ENCODE measurements around the gene NAALADL2.
"Not testable (repeated sequence)": the region's sequence is repeated elsewhere in the genome, so short reads cannot be mapped to it uniquely, and the experiment has no call there.

Gene NAALADL2

GRCh38 chr3:175150812-175151401 lies 291.8 kb downstream of the NAALADL2 start:
- no peak for DNase-seq

- no peak for DNase-seq
Measured at GRCh38 chr3:175153595-175153994, 294.5 kb downstream of the NAALADL2 start.

GRCh38 chr3:175155172-175155571 lies 296.0 kb downstream of the NAALADL2 start:
- DNase-seq: no peak

GRCh38 chr3:175159202-175159601 lies 300.1 kb downstream of the NAALADL2 start:
- no peak for DNase-seq

GRCh38 chr3:175161291-175161690 lies 302.2 kb downstream of the NAALADL2 start:
- no peak for DNase-seq

- no peak for DNase-seq
Measured at GRCh38 chr3:175163686-175164085, 304.6 kb downstream of the NAALADL2 start.

GRCh38 chr3:175173117-175173516 lies 314.0 kb downstream of the NAALADL2 start:
- not testable (repeated sequence) for DNase-seq

GRCh38 chr3:175176556-175176955 lies 317.4 kb downstream of the NAALADL2 start:
- no peak for DNase-seq

- no peak for DNase-seq
Measured at GRCh38 chr3:175179055-175179454, 319.9 kb downstream of the NAALADL2 start.

GRCh38 chr3:175184392-175184791 lies 325.3 kb downstream of the NAALADL2 start:
- no peak for DNase-seq

- DNase-seq: no peak
Measured at GRCh38 chr3:175185903-175186302, 326.8 kb downstream of the NAALADL2 start.

GRCh38 chr3:175186511-175186910 lies 327.4 kb downstream of the NAALADL2 start:
- DNase-seq: no peak

GRCh38 chr3:175187586-175187985 lies 328.5 kb downstream of the NAALADL2 start:
- DNase-seq: no peak

GRCh38 chr3:175192536-175192935 lies 333.4 kb downstream of the NAALADL2 start:
- no peak for DNase-seq

- DNase-seq: no peak
Measured at GRCh38 chr3:175193815-175194518, 334.8 kb downstream of the NAALADL2 start.

- DNase-seq: no peak
Measured at GRCh38 chr3:175198991-175199783, 340.1 kb downstream of the NAALADL2 start.

- no peak for DNase-seq
Measured at GRCh38 chr3:175199961-175200360, 340.8 kb downstream of the NAALADL2 start.

- no peak for DNase-seq
Measured at GRCh38 chr3:175200391-175201095, 341.4 kb downstream of the NAALADL2 start.

- no peak for DNase-seq
Measured at GRCh38 chr3:175207361-175207760, 348.2 kb downstream of the NAALADL2 start.

- DNase-seq: no peak
Measured at GRCh38 chr3:175208326-175208725, 349.2 kb downstream of the NAALADL2 start.

GRCh38 chr3:175211466-175211865 lies 352.3 kb downstream of the NAALADL2 start:
- no peak for DNase-seq

- no peak for DNase-seq
Measured at GRCh38 chr3:175212896-175213295, 353.8 kb downstream of the NAALADL2 start.

- no peak for DNase-seq
Measured at GRCh38 chr3:175214216-175214615, 355.1 kb downstream of the NAALADL2 start.

Measured in SW 1271 (cell line).